ENCODE data around the gene GDAP2.

Gene GDAP2

DNA sequence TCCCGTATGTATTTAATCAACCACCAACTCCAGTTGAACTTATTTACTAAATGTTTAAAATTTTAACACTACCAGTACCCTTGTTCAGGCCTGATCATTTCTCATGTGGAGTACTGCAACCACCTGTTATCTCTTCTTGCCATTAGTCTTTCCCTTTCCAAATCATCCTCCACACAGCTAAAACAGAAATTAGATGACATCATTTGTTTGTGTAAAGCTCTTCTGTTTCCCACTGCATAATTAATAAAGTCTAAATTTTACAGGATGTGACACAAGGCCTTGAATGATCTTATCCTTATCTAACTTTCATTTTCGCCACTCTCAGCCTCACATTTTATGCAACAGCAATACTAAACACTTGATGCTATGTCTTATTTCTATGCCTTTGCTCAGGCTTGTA, 24.4 kb downstream of the GDAP2 start:
- no peak overlapping the region for H3K4me3 ChIP-seq (replicated peaks; ENCODE audit: low read depth, low read length)
- no peak for TF ChIP-seq CTCF (IDR thresholded peaks at IDR 0.05; ENCODE audit: low read depth, low read length, missing control alignments)
- no peak for DNase-seq (ENCODE audit: extremely low read depth, low read depth)

- no peak for DNase-seq (ENCODE audit: extremely low read depth, low read depth)
- H3K4me3 ChIP-seq (replicated peaks; ENCODE audit: low read depth, low read length) = no peak overlapping the region
- TF ChIP-seq CTCF (IDR thresholded peaks at IDR 0.05; ENCODE audit: low read depth, low read length, missing control alignments) = no peak
Observed at GRCh38 chr1:117904485-117904884, 24.9 kb downstream of the GDAP2 start.

DNA sequence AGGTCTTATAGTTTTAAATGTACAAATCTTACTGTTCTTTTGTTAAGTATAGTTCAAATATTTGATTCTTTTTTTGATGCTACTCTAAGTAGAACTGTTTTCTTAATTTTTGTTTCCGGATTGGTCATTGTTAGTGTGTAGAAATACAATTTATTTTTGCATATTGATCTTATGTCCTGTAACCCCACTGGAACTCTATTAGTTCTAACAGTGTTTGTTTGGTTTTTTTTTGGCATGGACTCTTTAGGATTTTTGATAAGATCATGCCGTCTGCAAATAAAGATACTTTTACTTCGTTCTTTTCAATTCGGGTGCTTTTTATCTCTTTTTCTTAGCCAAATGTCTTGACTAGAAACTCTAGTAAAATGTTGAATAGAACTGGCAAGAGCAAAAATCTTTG, 26.5 kb downstream of the GDAP2 start:
- no peak for TF ChIP-seq CTCF (IDR thresholded peaks at IDR 0.05; ENCODE audit: low read depth, low read length, missing control alignments)
- no peak for DNase-seq (ENCODE audit: extremely low read depth, low read depth)
- no peak overlapping the region for H3K4me3 ChIP-seq (replicated peaks; ENCODE audit: low read depth, low read length)

DNA sequence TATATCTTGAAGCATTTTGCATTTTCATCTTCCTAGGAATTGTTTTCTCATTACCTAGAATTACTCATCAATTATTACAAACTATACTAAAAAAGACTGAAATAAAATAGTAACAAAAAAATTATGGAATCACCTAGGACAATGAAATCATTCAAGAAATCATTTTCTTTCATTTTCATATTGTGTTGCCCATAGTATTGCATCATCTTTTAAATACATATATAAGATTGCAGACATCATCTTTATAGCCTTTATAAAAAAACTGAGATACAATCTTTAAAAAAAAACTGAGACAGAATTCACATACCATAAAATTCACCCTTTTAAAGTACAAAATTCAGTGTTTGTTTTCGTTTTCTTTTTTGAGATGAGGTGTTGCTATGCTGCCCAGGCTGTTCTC, 29.6 kb downstream of the GDAP2 start:
- DNase-seq (ENCODE audit: extremely low read depth, low read depth) = no peak
- no peak for TF ChIP-seq CTCF (IDR thresholded peaks at IDR 0.05; ENCODE audit: low read depth, low read length, missing control alignments)
- no peak overlapping the region for H3K4me3 ChIP-seq (replicated peaks; ENCODE audit: low read depth, low read length)

DNA sequence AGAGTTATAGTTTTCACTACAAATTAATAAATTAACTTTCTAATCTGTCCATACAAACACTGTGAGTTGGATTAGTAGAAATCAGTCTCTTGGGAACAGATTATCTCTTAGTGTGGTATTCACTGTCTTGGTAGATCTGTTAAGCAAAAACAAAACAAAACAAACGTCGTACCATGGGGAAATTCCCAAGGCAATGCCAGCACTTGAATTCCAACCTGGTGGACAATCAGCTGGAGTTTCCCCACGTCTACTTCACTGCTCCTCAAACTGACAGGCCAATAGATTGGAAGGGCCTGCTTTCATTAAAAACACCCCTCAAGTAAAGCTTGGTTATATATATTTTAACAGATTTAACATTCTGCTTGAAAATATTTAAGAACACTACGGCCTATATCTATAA, 31.9 kb downstream of the GDAP2 start:
- no peak overlapping the region for H3K4me3 ChIP-seq (replicated peaks; ENCODE audit: low read depth, low read length)
- no peak for DNase-seq (ENCODE audit: extremely low read depth, low read depth)
- TF ChIP-seq CTCF (IDR thresholded peaks at IDR 0.05; ENCODE audit: low read depth, low read length, missing control alignments) = no peak

- no peak overlapping the region for H3K4me3 ChIP-seq (replicated peaks; ENCODE audit: low read depth, low read length)
- TF ChIP-seq CTCF (IDR thresholded peaks at IDR 0.05; ENCODE audit: low read depth, low read length, missing control alignments) = peak; percentile 67
- DNase-seq (ENCODE audit: extremely low read depth, low read depth) = peak; percentile 84
Observed at GRCh38 chr1:117895482-117896114, 33.8 kb downstream of the GDAP2 start.

DNA sequence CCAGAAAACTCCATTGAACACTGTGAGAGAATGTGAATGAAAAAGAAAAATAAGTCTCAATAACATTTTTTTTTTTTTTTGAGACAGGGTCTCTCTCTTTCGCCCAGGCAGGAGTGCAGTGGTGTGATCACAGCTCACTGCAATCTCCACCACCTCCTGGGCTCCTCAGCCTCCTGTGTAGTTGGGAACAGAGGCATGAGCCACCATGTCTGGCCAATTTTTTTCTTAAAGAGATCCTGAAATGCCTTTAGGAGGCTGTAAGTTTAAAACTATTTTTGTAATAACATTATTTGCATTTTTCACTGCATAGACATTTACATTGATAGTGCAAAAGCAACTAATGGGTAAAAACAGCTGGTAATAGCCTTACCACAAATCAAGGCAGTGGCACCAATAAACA, 35.3 kb downstream of the GDAP2 start:
- no peak for DNase-seq (ENCODE audit: extremely low read depth, low read depth)
- H3K4me3 ChIP-seq (replicated peaks; ENCODE audit: low read depth, low read length) = no peak overlapping the region
- no peak for TF ChIP-seq CTCF (IDR thresholded peaks at IDR 0.05; ENCODE audit: low read depth, low read length, missing control alignments)

Data from HFF-Myc (cell line).